Measurements from ENCODE around the gene TICRR. TPM values are rescaled to one million over a fixed set of nuclear protein-coding genes. Genes with fewer than 3 reads are reported as not detected.

Gene TICRR
- total and polyA plus RNA-seq, 2 of the 13 experiments (the other 11 are each of a cell fraction or from before 2014, with no cell fraction given): 4.1 to 14.3 TPM

GRCh38 chr15:89575146-89575655, at the start of gene TICRR (continued):
- TF ChIP-seq BCLAF1 (IDR thresholded peaks at IDR 0.05): no peak
- peak; percentile 91 for TF ChIP-seq MXD4 (CRISPR knock-in tag; IDR thresholded peaks at IDR 0.05)
- no peak for TF ChIP-seq MEIS1 (CRISPR knock-in tag; IDR thresholded peaks at IDR 0.05; ENCODE audit: borderline replicate concordance)
- no peak for TF ChIP-seq SAFB2 (CRISPR knock-in tag; IDR thresholded peaks at IDR 0.05; ENCODE audit: borderline replicate concordance, low read depth)
- TF ChIP-seq PAX8 (CRISPR knock-in tag; IDR thresholded peaks at IDR 0.05; ENCODE audit: borderline replicate concordance): no peak
- no peak for TF ChIP-seq HOXA5 (CRISPR knock-in tag; IDR thresholded peaks at IDR 0.05)
- no peak for TF ChIP-seq ZNF142 (CRISPR knock-in tag; IDR thresholded peaks at IDR 0.05)
- no peak for TF ChIP-seq NR0B2 (CRISPR knock-in tag; IDR thresholded peaks at IDR 0.05)
- TF ChIP-seq ATAD3A (CRISPR knock-in tag; IDR thresholded peaks at IDR 0.05): no peak
- TF ChIP-seq ZNF17 (CRISPR knock-in tag; IDR thresholded peaks at IDR 0.05): no peak
- TF ChIP-seq ZNF572 (CRISPR knock-in tag; IDR thresholded peaks at IDR 0.05): no peak
- TF ChIP-seq KDM5B (CRISPR knock-in tag; IDR thresholded peaks at IDR 0.05; ENCODE audit: borderline replicate concordance): no peak
- no peak for TF ChIP-seq ZNF766 (CRISPR knock-in tag; IDR thresholded peaks at IDR 0.05; ENCODE audit: borderline replicate concordance)
- TF ChIP-seq CEBPB (IDR thresholded peaks at IDR 0.05; ENCODE audit: borderline replicate concordance, low read depth, low read length): no peak; the same call in 1 of the 2 replicates
- no peak for TF ChIP-seq HDAC2 (CRISPR knock-in tag; IDR thresholded peaks at IDR 0.05)
- TF ChIP-seq NFIB (CRISPR knock-in tag; IDR thresholded peaks at IDR 0.05; ENCODE audit: borderline replicate concordance): no peak
- peak; percentile 91; the same call in 2 of the 3 replicates for TF ChIP-seq MXI1 (IDR thresholded peaks at IDR 0.05; ENCODE audit: borderline replicate concordance, low read depth, low read length)
- peak; percentile 57; the same call in 1 of the 2 replicates for TF ChIP-seq SKIL (CRISPR knock-in tag; IDR thresholded peaks at IDR 0.05; ENCODE audit: borderline replicate concordance)
